ENCODE measurements around the gene FAM170B.

Gene FAM170B

GRCh38 chr10:49109669-49110340 lies 24.0 kb downstream of the FAM170B start:
- TF ChIP-seq EZH2phosphoT487 (IDR thresholded peaks at IDR 0.05; ENCODE audit: low read depth), result no peak
- TF ChIP-seq CTCF (IDR thresholded peaks at IDR 0.05; ENCODE audit: low read depth, low read length), result no peak
- Histone ChIP-seq H3K9ac (ENCODE audit: low read length) (no peak overlapping the region), H3K9me3 (ENCODE audit: insufficient read depth, low read length) (no peaks in the 10 kb centered on the region), H2AFZ (ENCODE audit: low read depth, low read length) (no peak overlapping the region), H3K79me2 (ENCODE audit: low read length) (no peaks in the 10 kb centered on the region), H3K4me1 (ENCODE audit: low read length) (no peaks in the 10 kb centered on the region), H3K4me3 (ENCODE audit: low read length) (no peak overlapping the region), H3K27ac (ENCODE audit: low read length) (no peak overlapping the region), H4K20me1 (ENCODE audit: insufficient read depth, low read length) (no peaks in the 10 kb centered on the region), H3K4me2 (ENCODE audit: low read length) (no peak overlapping the region), H3K36me3 (replicated peaks; ENCODE audit: low read depth, low read length) (no peaks in the 10 kb centered on the region), H3K27me3 (ENCODE audit: low read depth, low read length) (no peaks in the 10 kb centered on the region)

- Histone ChIP-seq H3K27ac (ENCODE audit: low read length) (no peak overlapping the region), H3K9ac (ENCODE audit: low read length) (no peak overlapping the region), H2AFZ (ENCODE audit: low read depth, low read length) (no peak overlapping the region), H3K9me3 (ENCODE audit: insufficient read depth, low read length) (no peaks in the 10 kb centered on the region), H3K27me3 (ENCODE audit: low read depth, low read length) (no peaks in the 10 kb centered on the region), H3K79me2 (ENCODE audit: low read length) (no peaks in the 10 kb centered on the region), H3K4me1 (ENCODE audit: low read length) (no peaks in the 10 kb centered on the region), H4K20me1 (ENCODE audit: insufficient read depth, low read length) (no peaks in the 10 kb centered on the region), H3K4me2 (ENCODE audit: low read length) (no peak overlapping the region), H3K4me3 (ENCODE audit: low read length) (no peak overlapping the region), H3K36me3 (replicated peaks; ENCODE audit: low read depth, low read length) (no peaks in the 10 kb centered on the region)
- TF ChIP-seq CTCF (IDR thresholded peaks at IDR 0.05; ENCODE audit: low read depth, low read length), result no peak
- TF ChIP-seq EZH2phosphoT487 (IDR thresholded peaks at IDR 0.05; ENCODE audit: low read depth), result no peak
These were observed 25.2 kb downstream of the FAM170B start for GRCh38 chr10:49108656-49109055.

GRCh38 chr10:49107887-49108267 lies 25.9 kb downstream of the FAM170B start:
- no peak overlapping the region for H3K4me2 ChIP-seq (ENCODE audit: low read length)
- no peak overlapping the region for H3K9ac ChIP-seq (ENCODE audit: low read length)
- TF ChIP-seq CTCF (IDR thresholded peaks at IDR 0.05; ENCODE audit: low read depth, low read length) (no peak), EZH2phosphoT487 (IDR thresholded peaks at IDR 0.05; ENCODE audit: low read depth) (no peak)
- no peaks in the 10 kb centered on the region for H3K9me3 ChIP-seq (ENCODE audit: insufficient read depth, low read length)
- no peaks in the 10 kb centered on the region; the same call in 1 of the 2 replicates for H3K27me3 ChIP-seq (ENCODE audit: low read depth, low read length)
- no peak overlapping the region for H3K4me3 ChIP-seq (ENCODE audit: low read length)
- no peak overlapping the region for H3K27ac ChIP-seq (ENCODE audit: low read length)
- no peaks in the 10 kb centered on the region for H3K36me3 ChIP-seq (replicated peaks; ENCODE audit: low read depth, low read length)
- H3K79me2 ChIP-seq (ENCODE audit: low read length), result no peaks in the 10 kb centered on the region
- no peaks in the 10 kb centered on the region for H4K20me1 ChIP-seq (ENCODE audit: insufficient read depth, low read length)
- no peak overlapping the region for H2AFZ ChIP-seq (ENCODE audit: low read depth, low read length)
- no peaks in the 10 kb centered on the region for H3K4me1 ChIP-seq (ENCODE audit: low read length)

GRCh38 chr10:49107111-49107886 lies 26.5 kb downstream of the FAM170B start:
- Histone ChIP-seq H3K4me3 (ENCODE audit: low read length) (no peak overlapping the region), H3K36me3 (replicated peaks; ENCODE audit: low read depth, low read length) (no peaks in the 10 kb centered on the region), H3K9ac (ENCODE audit: low read length) (no peak overlapping the region), H3K4me2 (ENCODE audit: low read length) (no peak overlapping the region), H3K9me3 (ENCODE audit: insufficient read depth, low read length) (no peaks in the 10 kb centered on the region), H3K27me3 (ENCODE audit: low read depth, low read length) (peaks cover 3% of the 10 kb centered on the region; the same call in 1 of the 2 replicates), H3K79me2 (ENCODE audit: low read length) (no peaks in the 10 kb centered on the region), H3K4me1 (ENCODE audit: low read length) (no peaks in the 10 kb centered on the region), H2AFZ (ENCODE audit: low read depth, low read length) (no peak overlapping the region), H4K20me1 (ENCODE audit: insufficient read depth, low read length) (no peaks in the 10 kb centered on the region), H3K27ac (ENCODE audit: low read length) (no peak overlapping the region)
- TF ChIP-seq EZH2phosphoT487 (IDR thresholded peaks at IDR 0.05; ENCODE audit: low read depth), result no peak
- no peak for TF ChIP-seq CTCF (IDR thresholded peaks at IDR 0.05; ENCODE audit: low read depth, low read length)
